Mucosa of rectum (tissue), 2 donors: ENCODE measurements around the gene CEP72.

Experiments used
- H3K27ac ChIP-seq, 2 donors: one replicate each; pipeline ENCODE4 v1.7.0; 2013; ENCODE audit warnings: inconsistent platforms in 2 of 2, low read depth in 2 of 2, low read length in 2 of 2
- H3K27me3 ChIP-seq, 2 donors: one replicate each; pipeline ENCODE4 v1.7.0; 2013; ENCODE audit warnings: low read length in 2 of 2; ENCODE audit not compliant: control insufficient read depth in 2 of 2, insufficient read depth in 2 of 2
- H3K36me3 ChIP-seq, 2 donors: one replicate each; pipeline ENCODE4 v1.7.0; 2013; ENCODE audit warnings: low read length in 2 of 2; ENCODE audit not compliant: control insufficient read depth in 2 of 2, insufficient read depth in 2 of 2
- H3K4me1 ChIP-seq, 2 donors: one replicate each; pipeline ENCODE4 v1.7.0; 2013; ENCODE audit warnings: low read length in 2 of 2, mild to moderate bottlenecking in 1 of 2; ENCODE audit not compliant: control insufficient read depth in 2 of 2, insufficient read depth in 2 of 2
- H3K4me3 ChIP-seq, 2 donors: one replicate each; pipeline ENCODE4 v1.7.0; 2013; ENCODE audit warnings: low read length in 2 of 2
- H3K9ac ChIP-seq, 2 donors: one replicate each; pipeline ENCODE4 v1.7.0; 2013; ENCODE audit warnings: low read length in 2 of 2, low read depth in 1 of 2, mild to moderate bottlenecking in 1 of 2
- H3K9me3 ChIP-seq, 2 donors: one replicate each; pipeline ENCODE4 v1.7.0; 2013; ENCODE audit warnings: low read length in 2 of 2; ENCODE audit not compliant: control insufficient read depth in 2 of 2
- donor health status: healthy.
- donor health status: Normal muscosa, but diverticular disease.

The CEP72 gene

GRCh38 chr5:643811-644271 is 31.7 kb downstream of the CEP72 start:
- H3K27ac ChIP-seq = no peak overlapping the region

GRCh38 chr5:644509-644908 is 32.4 kb downstream of the CEP72 start:
- Histone ChIP-seq H3K4me1 (no peaks in the 10 kb centered on the region), H3K27ac (no peak overlapping the region), H3K4me3 (no peak overlapping the region), H3K36me3 (peaks cover 14 to 20% of the 10 kb centered on the region in 2 donors), H3K9me3 (no peaks in the 10 kb centered on the region), H3K9ac (no peak overlapping the region), H3K27me3 (no peaks in the 10 kb centered on the region)

More at GRCh38 chr5:643811-644271, 31.7 kb downstream of the CEP72 start:
- no peaks in the 10 kb centered on the region for H3K9me3 ChIP-seq
- no peak overlapping the region for H3K9ac ChIP-seq
- H3K4me1 ChIP-seq = no peaks in the 10 kb centered on the region
- peaks cover 18 to 20% of the 10 kb centered on the region in 2 donors for H3K36me3 ChIP-seq
- no peaks in the 10 kb centered on the region for H3K27me3 ChIP-seq
- H3K4me3 ChIP-seq = no peak overlapping the region

- Histone ChIP-seq H3K36me3 (peaks cover 14 to 20% of the 10 kb centered on the region in 2 donors), H3K27me3 (no peaks in the 10 kb centered on the region)
These were observed 32.8 kb downstream of the CEP72 start for GRCh38 chr5:644971-645370.

GRCh38 chr5:645421-645820 is 33.3 kb downstream of the CEP72 start:
- Histone ChIP-seq H3K36me3 (peaks cover 11 to 18% of the 10 kb centered on the region in 2 donors), H3K4me3 (no peak overlapping the region), H3K9me3 (no peaks in the 10 kb centered on the region), H3K9ac (no peak overlapping the region), H3K4me1 (no peaks in the 10 kb centered on the region), H3K27ac (no peak overlapping the region), H3K27me3 (no peaks in the 10 kb centered on the region)

More at GRCh38 chr5:644971-645370, 32.8 kb downstream of the CEP72 start:
- Histone ChIP-seq H3K27ac (no peak overlapping the region), H3K9ac (no peak overlapping the region), H3K4me1 (no peaks in the 10 kb centered on the region), H3K4me3 (no peak overlapping the region), H3K9me3 (no peaks in the 10 kb centered on the region)

- Histone ChIP-seq H3K36me3 (peaks cover 6 to 14% of the 10 kb centered on the region in 2 donors), H3K27me3 (no peaks in the 10 kb centered on the region), H3K9me3 (no peaks in the 10 kb centered on the region), H3K4me1 (no peaks in the 10 kb centered on the region), H3K9ac (no peak overlapping the region), H3K4me3 (no peak overlapping the region), H3K27ac (no peak overlapping the region)
These were observed 34.5 kb downstream of the CEP72 start for GRCh38 chr5:646396-647201.

- H3K36me3 ChIP-seq = peaks cover 4 to 17% of the 10 kb centered on the region in 2 donors
- H3K4me3 ChIP-seq = no peak overlapping the region
- no peaks in the 10 kb centered on the region for H3K4me1 ChIP-seq
- no peaks in the 10 kb centered on the region for H3K27me3 ChIP-seq
- H3K27ac ChIP-seq = no peak overlapping the region
- no peak overlapping the region for H3K9ac ChIP-seq
- H3K9me3 ChIP-seq = no peaks in the 10 kb centered on the region
These were observed 35.2 kb downstream of the CEP72 start for GRCh38 chr5:647311-647710.

GRCh38 chr5:647727-648126 is 35.6 kb downstream of the CEP72 start:
- Histone ChIP-seq H3K27ac (no peak overlapping the region), H3K4me3 (no peak overlapping the region), H3K9me3 (no peaks in the 10 kb centered on the region), H3K27me3 (no peaks in the 10 kb centered on the region), H3K36me3 (peaks cover 2 to 14% of the 10 kb centered on the region in 2 donors), H3K9ac (no peak overlapping the region), H3K4me1 (no peaks in the 10 kb centered on the region)

- no peaks in the 10 kb centered on the region for H3K9me3 ChIP-seq
- peaks cover 2 to 12% of the 10 kb centered on the region in 2 donors for H3K36me3 ChIP-seq
These were observed 39.3 kb downstream of the CEP72 start for GRCh38 chr5:651296-652022.

GRCh38 chr5:652023-652515 is 39.9 kb downstream of the CEP72 start:
- Histone ChIP-seq H3K27ac (no peak overlapping the region), H3K9ac (no peak overlapping the region), H3K27me3 (no peaks in the 10 kb centered on the region), H3K36me3 (peaks cover 0 to 12% of the 10 kb centered on the region in 2 donors), H3K4me3 (no peak overlapping the region), H3K9me3 (no peaks in the 10 kb centered on the region), H3K4me1 (no peaks in the 10 kb centered on the region)

More at GRCh38 chr5:651296-652022, 39.3 kb downstream of the CEP72 start:
- Histone ChIP-seq H3K9ac (no peak overlapping the region), H3K27me3 (no peaks in the 10 kb centered on the region), H3K4me3 (no peak overlapping the region), H3K4me1 (no peaks in the 10 kb centered on the region), H3K27ac (no peak overlapping the region)

- Histone ChIP-seq H3K9ac (no peak overlapping the region), H3K9me3 (no peaks in the 10 kb centered on the region), H3K27ac (no peak overlapping the region), H3K4me1 (no peaks in the 10 kb centered on the region), H3K4me3 (no peak overlapping the region), H3K36me3 (peaks cover 0 to 10% of the 10 kb centered on the region in 2 donors), H3K27me3 (no peaks in the 10 kb centered on the region)
These were observed 40.7 kb downstream of the CEP72 start for GRCh38 chr5:652773-653350.
